ENCODE results near the gene BBS2.

BBS2 gene

GRCh38 chr16:56488035-56488434 lies 31.8 kb downstream of the BBS2 start:
- POLR2A ChIA-PET: no interaction called here
- DNase-seq (ENCODE audit: extremely low spot score): no peak
- CTCF ChIA-PET: no interaction called here
- no peak for TF ChIP-seq ELF4 (IDR thresholded peaks at IDR 0.05)
- no peak for TF ChIP-seq FOXA1 (IDR thresholded peaks at IDR 0.05)
- TF ChIP-seq TARDBP (IDR thresholded peaks at IDR 0.05): no peak
- no peak for TF ChIP-seq CTBP1 (IDR thresholded peaks at IDR 0.05; ENCODE audit: borderline replicate concordance)
- no peak for TF ChIP-seq FOXM1 (IDR thresholded peaks at IDR 0.05; ENCODE audit: borderline replicate concordance)
- TF ChIP-seq BHLHE40 (IDR thresholded peaks at IDR 0.05; ENCODE audit: borderline replicate concordance): no peak
- no peak for TF ChIP-seq HDGF (IDR thresholded peaks at IDR 0.05; ENCODE audit: borderline replicate concordance)

- ChIA-PET POLR2A (no interaction called here), CTCF (no interaction called here)
- no peak for TF ChIP-seq BHLHE40 (IDR thresholded peaks at IDR 0.05; ENCODE audit: borderline replicate concordance)
- TF ChIP-seq SP1 (IDR thresholded peaks at IDR 0.05): no peak
- TF ChIP-seq FOXK2 (IDR thresholded peaks at IDR 0.05): no peak
- no peak for TF ChIP-seq L3MBTL2 (conservative IDR thresholded peaks at IDR 0.05)
- TF ChIP-seq FOXA1 (IDR thresholded peaks at IDR 0.05): no peak
- TF ChIP-seq HDGF (IDR thresholded peaks at IDR 0.05; ENCODE audit: borderline replicate concordance): no peak
- no peak for TF ChIP-seq FOXM1 (IDR thresholded peaks at IDR 0.05; ENCODE audit: borderline replicate concordance)
- no peak for TF ChIP-seq TARDBP (IDR thresholded peaks at IDR 0.05)
- TF ChIP-seq ZNF384 (IDR thresholded peaks at IDR 0.05): no peak
- TF ChIP-seq CTBP1 (IDR thresholded peaks at IDR 0.05; ENCODE audit: borderline replicate concordance): no peak
- TF ChIP-seq LEF1 (IDR thresholded peaks at IDR 0.05; ENCODE audit: borderline replicate concordance): no peak
- no peak for TF ChIP-seq SUZ12 (IDR thresholded peaks at IDR 0.05)
- TF ChIP-seq ARNT (IDR thresholded peaks at IDR 0.05): no peak
- no peak for TF ChIP-seq PKNOX1 (IDR thresholded peaks at IDR 0.05)
- no peak for TF ChIP-seq NFRKB (IDR thresholded peaks at IDR 0.05)
- no peak for TF ChIP-seq ELF4 (IDR thresholded peaks at IDR 0.05)
- DNase-seq (ENCODE audit: extremely low spot score): no peak
Observed at GRCh38 chr16:56483394-56483793, 36.4 kb downstream of the BBS2 start.

- CTCF ChIA-PET: no interaction called here
- POLR2A ChIA-PET: interaction anchor here (0.7 kb wide), 1 partner anchor 31 kb away, joined by 3 read pairs; the partner anchor contains the start of gene OGFOD1
- TF ChIP-seq SP1 (IDR thresholded peaks at IDR 0.05) (no peak), TARDBP (IDR thresholded peaks at IDR 0.05) (no peak), FOXA1 (IDR thresholded peaks at IDR 0.05) (no peak), ZNF384 (IDR thresholded peaks at IDR 0.05) (no peak), LEF1 (IDR thresholded peaks at IDR 0.05; ENCODE audit: borderline replicate concordance) (no peak), BHLHE40 (IDR thresholded peaks at IDR 0.05; ENCODE audit: borderline replicate concordance) (no peak), SUZ12 (IDR thresholded peaks at IDR 0.05) (no peak), FOXM1 (IDR thresholded peaks at IDR 0.05; ENCODE audit: borderline replicate concordance) (no peak), CTBP1 (IDR thresholded peaks at IDR 0.05; ENCODE audit: borderline replicate concordance) (no peak), HDGF (IDR thresholded peaks at IDR 0.05; ENCODE audit: borderline replicate concordance) (no peak), ELF4 (IDR thresholded peaks at IDR 0.05) (no peak), NFRKB (IDR thresholded peaks at IDR 0.05) (no peak), L3MBTL2 (conservative IDR thresholded peaks at IDR 0.05) (no peak), PKNOX1 (IDR thresholded peaks at IDR 0.05) (no peak), ARNT (IDR thresholded peaks at IDR 0.05) (no peak), FOXK2 (IDR thresholded peaks at IDR 0.05) (no peak)
- no peak for DNase-seq (ENCODE audit: extremely low spot score)
Observed at GRCh38 chr16:56482683-56483236, 37.1 kb downstream of the BBS2 start.

- TF ChIP-seq TARDBP (IDR thresholded peaks at IDR 0.05) (no peak), ARNT (IDR thresholded peaks at IDR 0.05) (no peak), L3MBTL2 (conservative IDR thresholded peaks at IDR 0.05) (no peak), ELF4 (IDR thresholded peaks at IDR 0.05) (no peak), ZNF384 (IDR thresholded peaks at IDR 0.05) (no peak), LEF1 (IDR thresholded peaks at IDR 0.05; ENCODE audit: borderline replicate concordance) (no peak), SP1 (IDR thresholded peaks at IDR 0.05) (no peak), NFRKB (IDR thresholded peaks at IDR 0.05) (no peak), PKNOX1 (IDR thresholded peaks at IDR 0.05) (no peak), FOXM1 (IDR thresholded peaks at IDR 0.05; ENCODE audit: borderline replicate concordance) (no peak), FOXK2 (IDR thresholded peaks at IDR 0.05) (no peak), HDGF (IDR thresholded peaks at IDR 0.05; ENCODE audit: borderline replicate concordance) (no peak), FOXA1 (IDR thresholded peaks at IDR 0.05) (no peak), BHLHE40 (IDR thresholded peaks at IDR 0.05; ENCODE audit: borderline replicate concordance) (no peak), CTBP1 (IDR thresholded peaks at IDR 0.05; ENCODE audit: borderline replicate concordance) (no peak), SUZ12 (IDR thresholded peaks at IDR 0.05) (no peak)
- POLR2A ChIA-PET: no interaction called here
- CTCF ChIA-PET: no interaction called here
- DNase-seq (ENCODE audit: extremely low spot score): peak; percentile 12
Observed at GRCh38 chr16:56481468-56482122, 38.2 kb downstream of the BBS2 start.

- no peak for TF ChIP-seq FOXK2 (IDR thresholded peaks at IDR 0.05)
- TF ChIP-seq NFRKB (IDR thresholded peaks at IDR 0.05): no peak
- TF ChIP-seq L3MBTL2 (conservative IDR thresholded peaks at IDR 0.05): no peak
- no peak for TF ChIP-seq ZNF384 (IDR thresholded peaks at IDR 0.05)
- TF ChIP-seq BHLHE40 (IDR thresholded peaks at IDR 0.05; ENCODE audit: borderline replicate concordance): no peak
- no peak for TF ChIP-seq ELF4 (IDR thresholded peaks at IDR 0.05)
- no peak for TF ChIP-seq TARDBP (IDR thresholded peaks at IDR 0.05)
- no peak for TF ChIP-seq SUZ12 (IDR thresholded peaks at IDR 0.05)
- TF ChIP-seq SP1 (IDR thresholded peaks at IDR 0.05): no peak
- no peak for TF ChIP-seq HDGF (IDR thresholded peaks at IDR 0.05; ENCODE audit: borderline replicate concordance)
- no peak for TF ChIP-seq FOXM1 (IDR thresholded peaks at IDR 0.05; ENCODE audit: borderline replicate concordance)
- TF ChIP-seq CTBP1 (IDR thresholded peaks at IDR 0.05; ENCODE audit: borderline replicate concordance): no peak
- TF ChIP-seq ARNT (IDR thresholded peaks at IDR 0.05): no peak
- no peak for TF ChIP-seq FOXA1 (IDR thresholded peaks at IDR 0.05)
- no peak for TF ChIP-seq LEF1 (IDR thresholded peaks at IDR 0.05; ENCODE audit: borderline replicate concordance)
- DNase-seq (ENCODE audit: extremely low spot score): no peak
- ChIA-PET POLR2A (no interaction called here), CTCF (no interaction called here)
Observed at GRCh38 chr16:56480776-56481467, 38.9 kb downstream of the BBS2 start.

Data from HEK293T (cell line).